SK-N-SH (cell line): ENCODE results near the gene EXOC2.

Experiments used
- GABPA ChIP-seq: IDR thresholded peaks from 2 replicates; pipeline ENCODE4 v1.4.0; 2012; ENCODE audit warnings: low read depth, mild to moderate bottlenecking
- POLR2AphosphoS5 ChIP-seq: IDR thresholded peaks from 2 replicates; pipeline ENCODE4 v1.6.1; 2012; ENCODE audit warnings: low read depth, low read length
- REST ChIP-seq: IDR thresholded peaks from 2 replicates; pipeline ENCODE4 v1.6.1; 2012; ENCODE audit warnings: mild to moderate bottlenecking, low read depth, low read length, moderate library complexity
- USF2 ChIP-seq: fragments of 150-350 bp; IDR thresholded peaks from 2 replicates; pipeline ENCODE4 v1.6.1; 2017; ENCODE audit warnings: antibody characterized with exemption, low read length, low read depth, borderline replicate concordance

GRCh38 chr6:667253-667927 lies 25.5 kb downstream of the EXOC2 start:
- TF ChIP-seq GABPA, result no peak
- no peak for TF ChIP-seq REST
- no peak for TF ChIP-seq POLR2AphosphoS5
- no peak for TF ChIP-seq USF2
